Thoracic aorta (tissue), 2 donors: ENCODE data around the gene JAKMIP3. TPM values are rescaled to one million over a fixed set of nuclear protein-coding genes. Genes with fewer than 3 reads are reported as not detected.

Experiments used
- ATAC-seq: fragments of 150-250 bp; one replicate; pipeline ENCODE4 v1.8.0; 2017; ENCODE audit warnings: low read depth; ENCODE audit not compliant: insufficient number of reproducible peaks, low FRiP score
- DNase-seq: peaks from one replicate; pipeline ENCODE4 v3.0.0-alpha.2; 2020; ENCODE audit warnings: low spot score
- H3K27ac ChIP-seq, 2 donors: fragments of 200-600 bp; sonication (generic); 1 replicate in 1 of 2; 2 replicates in 1 of 2; pipeline ENCODE4 v1.5.1; 2016; ENCODE audit warnings: mild to moderate bottlenecking in 2 of 2, moderate library complexity in 2 of 2
- H3K27me3 ChIP-seq: fragments of 200-600 bp; sonication (generic); replicated peaks from 2 replicates; pipeline ENCODE4 v1.6.0; 2016; ENCODE audit warnings: mild to moderate bottlenecking; ENCODE audit not compliant: insufficient read depth
- H3K36me3 ChIP-seq: fragments of 200-600 bp; sonication (generic); one replicate; pipeline ENCODE4 v1.5.1; 2016
- H3K4me1 ChIP-seq, 2 donors: fragments of 200-600 bp; sonication (generic); 1 replicate in 1 of 2; 2 replicates in 1 of 2; pipeline versions ENCODE4 v1.5.1 to v1.6.0; 2016; ENCODE audit warnings: low read depth in 2 of 2, mild to moderate bottlenecking in 1 of 2; ENCODE audit not compliant: control insufficient read depth in 1 of 2
- H3K4me3 ChIP-seq: fragments of 200-600 bp; sonication (generic); 2 replicates; pipeline ENCODE4 v1.5.1; 2016; ENCODE audit warnings: mild to moderate bottlenecking
- H3K9me3 ChIP-seq: fragments of 200-600 bp; sonication (generic); 2 replicates; pipeline ENCODE4 v1.5.1; 2016
- total RNA-seq, 2 donors: library from RNA; depleted of rRNA; stranded (reverse); fragments of >200 nt; gene quantifications; one replicate each; pipeline versions ENCODE4 v1.1.0 to v1.2.3, GENCODE V29; 2016
- TF ChIP-seq, protein P1 (sequence below): fragments of 200-600 bp; sonication (generic); IDR thresholded peaks from one replicate; pipeline ENCODE4 v1.5.1; 2019; ENCODE audit warnings: antibody characterized with exemption

JAKMIP3 gene
- total RNA-seq, 2 donors from 2014 or later = 0.42 to 1.4 TPM

DNA sequence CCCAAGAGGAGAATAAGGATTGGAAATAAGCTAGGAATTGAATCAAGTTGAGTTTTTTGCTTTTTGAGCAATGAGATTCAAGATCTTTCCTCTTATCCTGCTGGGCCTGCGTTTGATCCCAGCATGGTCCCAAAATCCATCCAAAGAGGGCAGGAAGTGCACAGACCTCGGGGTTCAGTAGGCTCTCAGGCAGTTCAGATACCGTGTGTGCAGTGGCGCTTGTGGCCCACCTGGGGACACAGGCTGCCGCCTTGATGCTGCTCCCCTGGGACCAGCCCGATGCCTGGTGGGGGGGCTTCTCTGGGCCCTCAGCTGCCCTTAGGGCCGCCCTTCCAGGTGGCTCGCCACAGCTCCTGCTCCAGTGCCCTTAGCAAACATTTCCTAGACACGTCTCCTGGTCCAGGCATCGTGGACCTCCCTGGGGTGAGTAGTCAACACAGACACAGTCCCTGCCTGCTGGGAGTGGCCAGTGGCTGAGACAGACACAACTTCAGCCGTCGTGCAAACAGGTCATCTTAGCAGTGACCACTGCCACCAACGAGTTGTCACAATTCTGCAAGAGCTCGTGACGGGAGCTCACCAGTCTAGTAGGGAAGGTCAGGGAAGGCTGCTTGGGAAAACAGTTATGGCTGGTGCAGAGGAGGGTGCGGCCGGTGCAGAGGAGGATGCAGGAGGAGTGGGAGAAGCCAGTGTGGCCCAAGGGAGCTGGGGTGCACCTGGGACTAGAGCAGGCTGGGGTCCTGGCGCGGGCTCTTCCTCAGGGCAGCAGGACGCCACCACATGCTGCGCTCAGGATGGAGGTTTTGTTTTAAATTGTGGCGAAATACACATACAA is 21.7 kb upstream of the JAKMIP3 start:
- Histone ChIP-seq H3K27ac (no peak overlapping the region), H3K9me3 (no peaks in the 10 kb centered on the region), H3K27me3 (peaks cover 7% of the 10 kb centered on the region), H3K36me3 (no peaks in the 10 kb centered on the region), H3K4me3 (no peak overlapping the region), H3K4me1 (no peaks in the 10 kb centered on the region)
- TF ChIP-seq, protein P1, sequence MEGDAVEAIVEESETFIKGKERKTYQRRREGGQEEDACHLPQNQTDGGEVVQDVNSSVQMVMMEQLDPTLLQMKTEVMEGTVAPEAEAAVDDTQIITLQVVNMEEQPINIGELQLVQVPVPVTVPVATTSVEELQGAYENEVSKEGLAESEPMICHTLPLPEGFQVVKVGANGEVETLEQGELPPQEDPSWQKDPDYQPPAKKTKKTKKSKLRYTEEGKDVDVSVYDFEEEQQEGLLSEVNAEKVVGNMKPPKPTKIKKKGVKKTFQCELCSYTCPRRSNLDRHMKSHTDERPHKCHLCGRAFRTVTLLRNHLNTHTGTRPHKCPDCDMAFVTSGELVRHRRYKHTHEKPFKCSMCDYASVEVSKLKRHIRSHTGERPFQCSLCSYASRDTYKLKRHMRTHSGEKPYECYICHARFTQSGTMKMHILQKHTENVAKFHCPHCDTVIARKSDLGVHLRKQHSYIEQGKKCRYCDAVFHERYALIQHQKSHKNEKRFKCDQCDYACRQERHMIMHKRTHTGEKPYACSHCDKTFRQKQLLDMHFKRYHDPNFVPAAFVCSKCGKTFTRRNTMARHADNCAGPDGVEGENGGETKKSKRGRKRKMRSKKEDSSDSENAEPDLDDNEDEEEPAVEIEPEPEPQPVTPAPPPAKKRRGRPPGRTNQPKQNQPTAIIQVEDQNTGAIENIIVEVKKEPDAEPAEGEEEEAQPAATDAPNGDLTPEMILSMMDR = no peak
- no peak for DNase-seq
- no peak for ATAC-seq

DNA sequence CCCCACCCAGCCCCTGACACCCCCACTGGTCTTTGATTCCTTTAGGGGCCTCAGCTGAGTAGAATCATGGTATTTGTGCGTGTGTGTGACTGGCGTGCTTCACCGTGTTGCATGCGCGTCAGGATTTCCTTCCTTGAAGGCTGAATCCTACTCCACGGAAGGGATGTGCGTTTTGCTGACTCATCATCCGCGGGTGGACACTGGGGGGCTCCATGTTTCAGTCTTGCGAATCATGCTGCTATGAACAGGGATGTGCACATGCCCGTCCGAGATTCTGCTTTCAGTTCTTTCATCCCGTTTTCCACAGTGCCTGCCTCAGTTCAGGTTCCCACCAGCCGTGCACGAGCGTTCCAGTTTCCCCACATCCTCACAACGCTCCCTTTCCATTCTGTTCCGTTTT is 20.9 kb upstream of the JAKMIP3 start:
- TF ChIP-seq, protein P1 = no peak
- DNase-seq (no peak), ATAC-seq (no peak)
- no peaks in the 10 kb centered on the region for H3K9me3 ChIP-seq
- no peak overlapping the region for H3K4me3 ChIP-seq
- H3K27me3 ChIP-seq = peaks cover 7% of the 10 kb centered on the region
- no peaks in the 10 kb centered on the region for H3K4me1 ChIP-seq
- H3K27ac ChIP-seq = no peak overlapping the region
- no peaks in the 10 kb centered on the region for H3K36me3 ChIP-seq

DNA sequence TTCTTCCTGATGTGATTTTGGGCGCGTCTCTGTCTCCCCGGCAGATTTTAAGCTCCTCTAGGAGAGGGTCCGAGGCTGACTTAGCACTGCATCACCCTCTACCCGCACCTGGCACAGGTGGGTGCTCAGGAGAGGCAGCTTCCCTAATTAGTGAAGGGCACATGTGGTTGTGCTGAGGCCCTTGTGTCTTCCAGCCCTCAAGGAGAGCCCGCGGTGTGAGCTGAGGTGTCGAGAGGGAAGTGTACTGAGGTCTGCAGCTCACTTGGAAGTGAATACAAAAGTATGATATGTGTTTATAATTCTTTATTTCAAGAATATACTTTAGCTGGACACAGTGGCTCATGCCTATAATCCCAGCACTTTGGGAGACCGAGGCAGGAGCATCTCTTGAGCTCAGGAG is 20.4 kb upstream of the JAKMIP3 start:
- no peak overlapping the region for H3K27ac ChIP-seq
- no peak for DNase-seq
- no peak overlapping the region for H3K4me3 ChIP-seq
- no peaks in the 10 kb centered on the region for H3K9me3 ChIP-seq
- ATAC-seq = no peak
- TF ChIP-seq, protein P1 = no peak
- H3K36me3 ChIP-seq = no peaks in the 10 kb centered on the region
- no peaks in the 10 kb centered on the region for H3K4me1 ChIP-seq
- H3K27me3 ChIP-seq = peaks cover 7% of the 10 kb centered on the region

DNA sequence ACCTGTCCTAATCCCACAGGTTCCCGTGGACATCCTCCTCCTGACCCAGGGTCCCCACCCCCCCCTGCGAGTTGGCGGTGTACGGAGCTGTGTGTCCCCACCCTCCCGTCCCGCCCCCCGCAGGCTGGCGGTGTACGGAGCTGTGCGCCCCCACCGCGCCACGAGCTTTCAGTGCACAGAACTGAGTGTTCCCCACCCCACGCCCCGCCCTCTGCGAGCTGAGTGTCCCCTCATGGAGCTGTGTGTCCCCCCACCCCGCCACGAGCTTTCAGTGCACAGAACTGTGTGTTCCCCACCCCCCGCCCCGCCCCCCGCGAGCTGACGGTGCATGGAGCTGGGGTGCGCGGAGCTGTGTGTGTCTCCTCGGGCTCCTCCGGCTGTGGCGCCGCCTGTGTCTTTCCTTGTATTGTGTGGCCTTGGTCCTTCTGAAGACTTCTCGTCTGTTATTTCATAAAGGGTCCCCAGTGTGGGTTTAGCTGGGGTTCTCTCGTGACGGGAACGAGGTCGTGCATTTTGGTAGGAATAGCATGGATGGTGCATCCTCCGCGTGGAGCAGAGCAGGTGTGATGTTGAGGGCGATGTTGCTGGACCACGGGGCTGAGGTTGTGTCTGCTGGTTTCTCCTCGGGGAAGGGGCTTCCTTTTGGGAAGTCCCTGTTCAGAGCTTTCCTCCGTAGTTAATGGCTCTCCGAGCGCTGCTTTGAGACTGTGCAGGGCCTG is 18.0 kb upstream of the JAKMIP3 start:
- H3K36me3 ChIP-seq = no peaks in the 10 kb centered on the region
- H3K27ac ChIP-seq = no peak overlapping the region
- TF ChIP-seq, protein P1 = no peak
- no peak for DNase-seq
- H3K4me1 ChIP-seq = no peaks in the 10 kb centered on the region
- peaks cover 15% of the 10 kb centered on the region for H3K9me3 ChIP-seq
- H3K27me3 ChIP-seq = peaks cover 7% of the 10 kb centered on the region
- ATAC-seq = no peak
- H3K4me3 ChIP-seq = no peak overlapping the region

DNA sequence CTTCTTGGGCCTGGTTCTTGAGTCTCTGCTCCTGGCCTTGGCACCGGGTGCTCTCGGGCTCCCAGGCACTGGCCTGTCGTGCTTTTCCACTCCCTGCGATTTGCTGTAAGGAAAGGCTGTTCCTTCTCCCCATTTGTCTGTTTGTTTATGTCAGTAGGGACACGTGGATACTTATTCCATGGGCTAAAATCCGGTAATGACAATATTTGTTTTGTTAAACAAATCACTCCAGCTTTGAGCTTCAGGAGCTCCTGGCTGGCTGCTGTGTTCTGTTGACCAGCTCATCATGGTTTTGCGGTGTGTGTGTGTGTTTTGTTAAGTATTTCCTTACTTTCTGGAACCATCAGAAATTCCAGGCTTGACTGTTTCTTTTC is 17.5 kb upstream of the JAKMIP3 start:
- no peak overlapping the region for H3K4me3 ChIP-seq
- H3K36me3 ChIP-seq = no peaks in the 10 kb centered on the region
- DNase-seq (no peak), ATAC-seq (no peak)
- TF ChIP-seq, protein P1 = no peak
- peaks cover 15% of the 10 kb centered on the region for H3K9me3 ChIP-seq
- H3K27me3 ChIP-seq = peaks cover 6% of the 10 kb centered on the region
- H3K4me1 ChIP-seq = no peaks in the 10 kb centered on the region
- H3K27ac ChIP-seq = no peak overlapping the region
